Lower lobe of right lung (tissue), 2 donors: ENCODE results near the gene SPATA16. TPM values are rescaled to one million over a fixed set of nuclear protein-coding genes. Genes with fewer than 3 reads are reported as not detected.

Source experiments
- ATAC-seq, 2 donors: fragments of 200-7000 bp; cut with Tn5 transposase; one replicate each; pipeline ENCODE4 v1.9.1; 2020 to 2022; ENCODE audit warnings: mild to moderate bottlenecking in 2 of 2, moderate library complexity in 2 of 2
- DNase-seq: peaks from one replicate; pipeline ENCODE4 v3.0.0-alpha.2; 2020
- H3K27ac ChIP-seq: fragments of 200-600 bp; one replicate; pipeline ENCODE4 v1.8.0; 2022
- H3K27me3 ChIP-seq: fragments of 200-600 bp; one replicate; pipeline ENCODE4 v1.8.0; 2022; ENCODE audit warnings: low read depth
- H3K36me3 ChIP-seq: fragments of 200-600 bp; one replicate; pipeline ENCODE4 v1.8.0; 2022; ENCODE audit warnings: mild to moderate bottlenecking
- H3K4me1 ChIP-seq: fragments of 200-600 bp; one replicate; pipeline ENCODE4 v1.8.0; 2022
- H3K4me3 ChIP-seq: fragments of 200-600 bp; one replicate; pipeline ENCODE4 v1.8.0; 2022; ENCODE audit warnings: mild to moderate bottlenecking
- H3K9me3 ChIP-seq: fragments of 200-600 bp; one replicate; pipeline ENCODE4 v1.8.0; 2022
- CTCF ChIP-seq: fragments of 200-600 bp; IDR thresholded peaks from one replicate; pipeline ENCODE4 v1.8.0; 2022; ENCODE audit warnings: antibody characterized with exemption, mild to moderate bottlenecking
- intact Hi-C: fragments of 100-400 bp; cut with DNase I; formaldehyde crosslinking; loops from one replicate; pipeline ENCODE4 v1.11.0; 2022
- total RNA-seq: library from RNA; stranded (reverse); fragmentation: NEBNext Ultra II Directional; extraction: Animal tissue kit (Norgen Biotek cat#: 25700); gene quantifications from one replicate; pipeline ENCODE4 v1.2.1, GENCODE V29; 2021
- donor health status: DM: no; HTN: yes; CAD: no; lungs with severe emphysema.

The SPATA16 gene
- total RNA-seq, 1 donor from 2014 or later = not detected

DNA sequence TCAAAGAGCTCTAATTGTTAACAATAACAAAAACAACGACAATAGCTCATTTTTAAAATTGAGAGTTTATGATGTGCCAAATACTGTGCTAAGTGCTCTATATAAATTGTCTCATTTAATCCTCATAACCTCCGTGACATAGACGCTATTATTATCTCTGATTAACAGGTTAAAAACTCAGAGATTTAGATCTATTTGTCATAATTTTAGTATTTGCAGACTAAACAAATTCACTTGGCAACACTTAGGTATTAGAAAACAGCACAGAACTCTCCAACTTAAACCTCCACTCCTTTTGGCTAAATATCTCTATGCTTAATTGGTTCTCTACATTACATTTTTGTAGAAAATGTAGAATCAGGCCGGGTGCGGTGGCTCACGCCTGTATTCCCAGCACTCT is 136.4 kb downstream of the SPATA16 start:
- Histone ChIP-seq H3K27me3 (peaks cover 3% of the 10 kb centered on the region), H3K4me3 (no peak overlapping the region), H3K4me1 (no peaks in the 10 kb centered on the region), H3K9me3 (no peaks in the 10 kb centered on the region), H3K36me3 (no peaks in the 10 kb centered on the region), H3K27ac (no peak overlapping the region)
- ATAC-seq (no peak), DNase-seq (no peak)
- no peak for TF ChIP-seq CTCF
- intact Hi-C loops = no loop called here

- TF ChIP-seq CTCF = no peak
- ATAC-seq = no peak
- Histone ChIP-seq H3K27ac (no peak overlapping the region), H3K36me3 (no peaks in the 10 kb centered on the region), H3K9me3 (no peaks in the 10 kb centered on the region), H3K4me3 (no peak overlapping the region), H3K27me3 (peaks cover 3% of the 10 kb centered on the region), H3K4me1 (no peaks in the 10 kb centered on the region)
- intact Hi-C loops = no loop called here
- DNase-seq = no peak
These were observed 137.1 kb downstream of the SPATA16 start for GRCh38 chr3:173003956-173004355.

DNA sequence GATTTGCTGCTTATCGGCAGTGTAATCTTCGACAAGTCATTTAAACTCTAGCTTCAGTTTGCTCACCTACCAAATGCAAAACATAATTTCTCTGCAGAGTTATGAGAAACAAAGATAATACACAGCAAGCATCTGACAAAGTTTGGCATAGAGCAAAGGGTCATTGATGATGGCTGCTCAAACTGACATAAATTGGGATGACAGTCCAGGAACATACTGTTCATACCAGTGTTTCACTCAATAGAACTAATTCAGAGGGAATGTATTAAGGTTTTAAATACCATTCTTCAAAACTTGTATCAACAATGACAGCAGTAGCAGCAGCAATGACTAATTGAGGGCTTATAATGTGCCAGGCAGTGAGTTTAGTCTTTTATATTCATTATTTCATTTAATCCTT is 137.6 kb downstream of the SPATA16 start:
- ATAC-seq (no peak), DNase-seq (no peak)
- Histone ChIP-seq H3K9me3 (no peaks in the 10 kb centered on the region), H3K27ac (no peak overlapping the region), H3K36me3 (no peaks in the 10 kb centered on the region), H3K4me3 (no peak overlapping the region), H3K4me1 (no peaks in the 10 kb centered on the region), H3K27me3 (peaks cover 3% of the 10 kb centered on the region)
- intact Hi-C loops = no loop called here
- TF ChIP-seq CTCF = no peak

GRCh38 chr3:173001622-173002021 is 139.4 kb downstream of the SPATA16 start:
- Histone ChIP-seq H3K36me3 (no peaks in the 10 kb centered on the region), H3K27ac (no peak overlapping the region), H3K27me3 (peaks cover 3% of the 10 kb centered on the region), H3K9me3 (no peaks in the 10 kb centered on the region), H3K4me3 (no peak overlapping the region), H3K4me1 (no peaks in the 10 kb centered on the region)
- intact Hi-C loops = no loop called here
- ATAC-seq (no peak), DNase-seq (no peak)
- TF ChIP-seq CTCF = no peak

GRCh38 chr3:173000553-173000952 is 140.5 kb downstream of the SPATA16 start:
- Histone ChIP-seq H3K4me3 (no peak overlapping the region), H3K27me3 (no peaks in the 10 kb centered on the region), H3K9me3 (no peaks in the 10 kb centered on the region), H3K4me1 (no peaks in the 10 kb centered on the region), H3K36me3 (no peaks in the 10 kb centered on the region), H3K27ac (no peak overlapping the region)
- DNase-seq = no peak
- intact Hi-C loops = no loop called here
- TF ChIP-seq CTCF = no peak
- ATAC-seq = no peak

- intact Hi-C loops = no loop called here
These were observed 147.6 kb downstream of the SPATA16 start for GRCh38 chr3:172993412-172993811.

More at GRCh38 chr3:172993412-172993811, 147.6 kb downstream of the SPATA16 start:
- TF ChIP-seq CTCF = no peak
- H3K36me3 ChIP-seq = no peaks in the 10 kb centered on the region
- H3K4me1 ChIP-seq = no peaks in the 10 kb centered on the region
- no peaks in the 10 kb centered on the region for H3K9me3 ChIP-seq
- DNase-seq (no peak), ATAC-seq (no peak)
- H3K27ac ChIP-seq = no peak overlapping the region
- H3K4me3 ChIP-seq = no peak overlapping the region
- H3K27me3 ChIP-seq = no peaks in the 10 kb centered on the region
